ENCODE results near the gene MARCKS. TPM values are rescaled to one million over a fixed set of nuclear protein-coding genes. Genes with fewer than 3 reads are reported as not detected.

Gene MARCKS
- total and polyA plus RNA-seq, 7 donors, result 3.1 to 56.3 (median 6.7) TPM

DNA sequence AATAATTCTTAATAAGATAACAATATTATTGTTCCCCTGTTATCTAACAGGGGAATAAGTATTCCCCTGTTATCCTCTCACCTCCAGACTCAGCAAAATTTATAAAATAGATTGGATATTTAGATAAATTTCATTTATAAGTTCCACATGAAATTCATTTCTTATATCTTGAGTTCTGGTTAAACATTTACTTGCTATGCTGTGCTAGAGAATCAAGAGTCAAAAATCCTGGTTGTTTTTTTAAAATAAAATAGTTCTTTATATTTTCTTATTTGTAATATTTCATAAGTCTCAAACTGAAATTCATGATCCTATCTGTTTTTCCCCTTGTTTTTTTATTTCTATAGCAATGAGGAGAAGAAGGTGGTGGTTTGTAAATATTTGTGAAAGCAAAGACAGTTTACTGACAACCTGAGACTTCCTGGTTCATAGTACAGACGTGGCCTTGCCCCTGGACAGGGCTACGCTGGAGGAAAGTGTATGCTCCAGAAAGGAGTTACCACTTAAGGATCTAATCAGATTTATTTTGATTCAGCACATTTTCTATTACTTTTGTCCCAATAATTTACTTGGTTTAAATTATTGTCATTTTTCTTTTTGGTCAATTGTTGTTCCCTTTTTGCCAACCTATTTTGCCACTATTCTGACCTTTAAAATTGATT is 37.8 kb upstream of the MARCKS start:
- WGBS, 3 donors, result 72 to 78% (median 73%) methylated on average over 2 of the region's 2 CpGs
- H3K9me3 ChIP-seq, result no peaks in the 10 kb centered on the region
- no peak overlapping the region for H3K27ac ChIP-seq
- H3K36me3 ChIP-seq (ENCODE audit: insufficient read depth in 1 of 2, low read depth in 1 of 2), result no peaks in the 10 kb centered on the region
- H3K4me3 ChIP-seq, result no peak overlapping the region
- H3K27me3 ChIP-seq (ENCODE audit: insufficient read depth in 3 of 3, low read length in 2 of 3), result no peaks in the 10 kb centered on the region
- ATAC-seq (no peak), DNase-seq (no peak)
- TF ChIP-seq, protein P1, sequence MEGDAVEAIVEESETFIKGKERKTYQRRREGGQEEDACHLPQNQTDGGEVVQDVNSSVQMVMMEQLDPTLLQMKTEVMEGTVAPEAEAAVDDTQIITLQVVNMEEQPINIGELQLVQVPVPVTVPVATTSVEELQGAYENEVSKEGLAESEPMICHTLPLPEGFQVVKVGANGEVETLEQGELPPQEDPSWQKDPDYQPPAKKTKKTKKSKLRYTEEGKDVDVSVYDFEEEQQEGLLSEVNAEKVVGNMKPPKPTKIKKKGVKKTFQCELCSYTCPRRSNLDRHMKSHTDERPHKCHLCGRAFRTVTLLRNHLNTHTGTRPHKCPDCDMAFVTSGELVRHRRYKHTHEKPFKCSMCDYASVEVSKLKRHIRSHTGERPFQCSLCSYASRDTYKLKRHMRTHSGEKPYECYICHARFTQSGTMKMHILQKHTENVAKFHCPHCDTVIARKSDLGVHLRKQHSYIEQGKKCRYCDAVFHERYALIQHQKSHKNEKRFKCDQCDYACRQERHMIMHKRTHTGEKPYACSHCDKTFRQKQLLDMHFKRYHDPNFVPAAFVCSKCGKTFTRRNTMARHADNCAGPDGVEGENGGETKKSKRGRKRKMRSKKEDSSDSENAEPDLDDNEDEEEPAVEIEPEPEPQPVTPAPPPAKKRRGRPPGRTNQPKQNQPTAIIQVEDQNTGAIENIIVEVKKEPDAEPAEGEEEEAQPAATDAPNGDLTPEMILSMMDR (IDR thresholded peaks at IDR 0.05), result no peak
- intact Hi-C loops (cut with DNase I), result no loop called here
- no peaks in the 10 kb centered on the region for H3K4me1 ChIP-seq

DNA sequence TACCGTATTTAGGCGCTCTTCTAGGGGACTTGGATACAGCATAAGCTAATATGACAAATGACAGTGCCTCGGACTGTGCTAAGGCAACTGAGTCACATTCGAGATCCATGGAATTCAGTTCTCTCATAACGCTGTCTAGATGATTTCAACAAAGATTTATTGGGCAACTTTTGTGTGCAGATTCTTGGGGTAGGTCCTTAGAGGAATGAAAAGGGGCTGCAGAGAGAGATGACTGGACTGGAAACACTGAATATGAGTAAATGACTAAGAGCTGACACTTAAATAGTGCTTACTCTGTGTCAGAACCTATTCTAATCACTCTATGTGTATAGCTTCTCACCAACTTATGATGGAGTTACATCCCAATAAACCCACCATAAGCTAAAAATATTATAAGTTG is 36.4 kb upstream of the MARCKS start:
- Histone ChIP-seq H3K36me3 (ENCODE audit: insufficient read depth in 1 of 2, low read depth in 1 of 2) (no peaks in the 10 kb centered on the region), H3K9me3 (no peaks in the 10 kb centered on the region), H3K4me1 (peaks cover 5% of the 10 kb centered on the region), H3K27me3 (ENCODE audit: insufficient read depth in 3 of 3, low read length in 2 of 3) (no peaks in the 10 kb centered on the region), H3K27ac (no peak overlapping the region), H3K4me3 (no peak overlapping the region)
- intact Hi-C loops (cut with DNase I), result loop anchor here in 1 of 2 donors (5.0 kb wide), 1 partner anchor 37 kb away; the partner anchor contains the start of gene MARCKS
- 94 to 97% (median 96%) methylated on average over 5 of the region's 5 CpGs for WGBS, 3 donors
- ATAC-seq, result no peak
- TF ChIP-seq, protein P1 (IDR thresholded peaks at IDR 0.05), result no peak
- no peak for DNase-seq

DNA sequence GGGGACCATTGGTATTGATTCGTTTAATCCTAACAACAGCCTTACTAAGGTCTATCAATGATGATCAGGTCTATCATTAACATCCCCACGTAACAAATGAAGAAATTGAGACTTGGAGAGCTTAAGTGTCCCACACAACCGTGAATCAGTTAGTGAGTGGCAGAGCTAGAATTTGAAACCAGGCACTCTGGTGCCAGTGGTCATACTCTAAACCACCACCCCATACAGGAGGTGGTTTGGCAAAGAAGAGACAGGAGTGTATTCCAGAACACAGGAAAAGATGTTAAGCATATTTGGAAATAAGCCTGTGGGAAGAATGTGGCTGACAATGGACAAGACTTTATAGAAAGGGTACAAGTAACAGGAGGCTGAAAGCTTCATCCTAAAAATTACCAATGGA is 35.7 kb upstream of the MARCKS start:
- TF ChIP-seq, protein P1 (IDR thresholded peaks at IDR 0.05), result no peak
- Histone ChIP-seq H3K4me1 (peaks cover 10% of the 10 kb centered on the region), H3K9me3 (no peaks in the 10 kb centered on the region), H3K36me3 (ENCODE audit: insufficient read depth in 1 of 2, low read depth in 1 of 2) (no peaks in the 10 kb centered on the region), H3K27ac (no peak overlapping the region), H3K27me3 (ENCODE audit: insufficient read depth in 3 of 3, low read length in 2 of 3) (no peaks in the 10 kb centered on the region), H3K4me3 (no peak overlapping the region)
- no peak for ATAC-seq
- WGBS, 3 donors, result 59 to 81% (median 64%) methylated on average over 3 of the region's 3 CpGs
- intact Hi-C loops (cut with DNase I), result loop anchor here in 1 of 2 donors (5.0 kb wide), 1 partner anchor 36 kb away; the partner anchor contains the start of gene MARCKS
- no peak for DNase-seq

DNA sequence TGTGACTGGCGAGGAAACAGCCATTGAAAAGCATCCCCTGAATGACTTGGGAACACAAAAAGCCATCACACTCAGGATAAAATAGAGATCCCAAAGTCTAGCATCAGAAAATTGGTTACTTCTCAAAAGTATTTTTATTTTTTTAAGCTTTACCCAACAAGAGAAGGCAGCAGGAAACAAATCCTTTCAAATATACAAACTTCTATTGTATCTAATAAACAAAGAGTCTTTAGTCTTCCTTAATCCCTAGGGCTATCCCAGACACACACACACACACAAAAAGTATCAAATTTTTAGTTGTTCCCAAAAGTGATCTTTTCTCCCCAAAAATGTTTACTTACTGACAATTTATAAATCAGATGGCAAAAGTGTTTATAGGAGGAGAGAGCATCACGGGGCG is 33.2 kb upstream of the MARCKS start:
- Histone ChIP-seq H3K9me3 (no peaks in the 10 kb centered on the region), H3K4me1 (peaks cover 16% of the 10 kb centered on the region), H3K36me3 (ENCODE audit: insufficient read depth in 1 of 2, low read depth in 1 of 2) (no peaks in the 10 kb centered on the region), H3K27ac (no peak overlapping the region), H3K4me3 (no peak overlapping the region), H3K27me3 (ENCODE audit: insufficient read depth in 3 of 3, low read length in 2 of 3) (no peaks in the 10 kb centered on the region)
- no peak for DNase-seq
- 64 to 88% (median 66%) methylated on average over 3 of the region's 3 CpGs for WGBS, 3 donors
- intact Hi-C loops (cut with DNase I), result loop anchor here in 1 of 2 donors (5.0 kb wide), 1 partner anchor 33 kb away; the partner anchor contains the start of gene MARCKS
- TF ChIP-seq, protein P1 (IDR thresholded peaks at IDR 0.05), result no peak
- ATAC-seq, result no peak

All from psoas muscle (tissue), 8 donors.